Measurements from ENCODE around the gene NID1.

GRCh38 chr1:236090741-236091147 lies 25.9 kb upstream of the NID1 start:
- TF ChIP-seq, protein P1, sequence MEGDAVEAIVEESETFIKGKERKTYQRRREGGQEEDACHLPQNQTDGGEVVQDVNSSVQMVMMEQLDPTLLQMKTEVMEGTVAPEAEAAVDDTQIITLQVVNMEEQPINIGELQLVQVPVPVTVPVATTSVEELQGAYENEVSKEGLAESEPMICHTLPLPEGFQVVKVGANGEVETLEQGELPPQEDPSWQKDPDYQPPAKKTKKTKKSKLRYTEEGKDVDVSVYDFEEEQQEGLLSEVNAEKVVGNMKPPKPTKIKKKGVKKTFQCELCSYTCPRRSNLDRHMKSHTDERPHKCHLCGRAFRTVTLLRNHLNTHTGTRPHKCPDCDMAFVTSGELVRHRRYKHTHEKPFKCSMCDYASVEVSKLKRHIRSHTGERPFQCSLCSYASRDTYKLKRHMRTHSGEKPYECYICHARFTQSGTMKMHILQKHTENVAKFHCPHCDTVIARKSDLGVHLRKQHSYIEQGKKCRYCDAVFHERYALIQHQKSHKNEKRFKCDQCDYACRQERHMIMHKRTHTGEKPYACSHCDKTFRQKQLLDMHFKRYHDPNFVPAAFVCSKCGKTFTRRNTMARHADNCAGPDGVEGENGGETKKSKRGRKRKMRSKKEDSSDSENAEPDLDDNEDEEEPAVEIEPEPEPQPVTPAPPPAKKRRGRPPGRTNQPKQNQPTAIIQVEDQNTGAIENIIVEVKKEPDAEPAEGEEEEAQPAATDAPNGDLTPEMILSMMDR (conservative IDR thresholded peaks at IDR 0.05; ENCODE audit: low read depth, low read length), result no peak
- TF ChIP-seq EZH2 (IDR thresholded peaks at IDR 0.05; ENCODE audit: low read length, unreplicated experiment), result no peak
- TF ChIP-seq EZH2phosphoT487 (IDR thresholded peaks at IDR 0.05; ENCODE audit: borderline replicate concordance, low read length), result no peak
